ENCODE results near the gene TBX5. TPM values are rescaled to one million over a fixed set of nuclear protein-coding genes. Genes with fewer than 3 reads are reported as not detected.

The TBX5 gene
- total and polyA plus RNA-seq, 9 of the 15 experiments (the other 6 are each of a cell fraction or from before 2014, with no cell fraction given) = not detected

GRCh38 chr12:114311974-114312373 is 94.0 kb downstream of the TBX5 start (continued):
- TF ChIP-seq, protein P1, sequence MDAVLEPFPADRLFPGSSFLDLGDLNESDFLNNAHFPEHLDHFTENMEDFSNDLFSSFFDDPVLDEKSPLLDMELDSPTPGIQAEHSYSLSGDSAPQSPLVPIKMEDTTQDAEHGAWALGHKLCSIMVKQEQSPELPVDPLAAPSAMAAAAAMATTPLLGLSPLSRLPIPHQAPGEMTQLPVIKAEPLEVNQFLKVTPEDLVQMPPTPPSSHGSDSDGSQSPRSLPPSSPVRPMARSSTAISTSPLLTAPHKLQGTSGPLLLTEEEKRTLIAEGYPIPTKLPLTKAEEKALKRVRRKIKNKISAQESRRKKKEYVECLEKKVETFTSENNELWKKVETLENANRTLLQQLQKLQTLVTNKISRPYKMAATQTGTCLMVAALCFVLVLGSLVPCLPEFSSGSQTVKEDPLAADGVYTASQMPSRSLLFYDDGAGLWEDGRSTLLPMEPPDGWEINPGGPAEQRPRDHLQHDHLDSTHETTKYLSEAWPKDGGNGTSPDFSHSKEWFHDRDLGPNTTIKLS (IDR thresholded peaks at IDR 0.05; ENCODE audit: borderline replicate concordance, low read depth) = no peak
- TF ChIP-seq ZBTB33 (CRISPR knock-in tag; IDR thresholded peaks at IDR 0.05) = no peak
- no peak for TF ChIP-seq ZBTB26 (CRISPR knock-in tag; IDR thresholded peaks at IDR 0.05)
- TF ChIP-seq SRF (CRISPR knock-in tag; IDR thresholded peaks at IDR 0.05) = no peak
- TF ChIP-seq TARDBP (IDR thresholded peaks at IDR 0.05) = no peak
- no peak for TF ChIP-seq ZNF165 (CRISPR knock-in tag; IDR thresholded peaks at IDR 0.05; ENCODE audit: borderline replicate concordance)

DNA sequence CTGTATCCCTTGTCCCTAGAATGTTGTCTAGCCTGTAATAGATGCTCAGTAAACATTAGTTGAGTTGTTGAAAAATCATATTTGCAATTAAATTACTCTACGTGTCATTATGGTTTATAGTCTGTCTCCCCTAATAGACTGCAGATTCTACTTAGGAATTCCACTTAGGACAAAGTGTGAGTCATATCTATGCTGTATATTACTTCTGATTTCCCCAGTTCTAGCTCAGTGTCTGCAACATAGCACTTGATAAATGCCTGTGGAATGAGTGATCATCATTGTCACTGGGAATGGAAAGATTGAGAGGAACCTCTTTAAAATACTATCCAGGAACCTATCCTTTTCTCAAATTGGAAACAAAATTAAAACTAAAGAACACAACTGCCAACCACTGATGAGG is 99.3 kb downstream of the TBX5 start:
- H3K4me1 ChIP-seq (replicated peaks in 1 of 2; ENCODE audit: control insufficient read depth in 2 of 2, insufficient read depth in 2 of 2, low read length in 2 of 2) = no peaks in the 10 kb centered on the region
- H3K27ac ChIP-seq (ENCODE audit: extremely low read depth, low read depth, low read length) = no peak overlapping the region
- H2AFZ ChIP-seq (ENCODE audit: low read depth, low read length) = no peak overlapping the region
- ChIA-PET POLR2A (interaction anchor here (0.9 to 1.2 kb wide), 2 partner anchors 19 to 47 kb away, joined by 4 read pairs; no protein-coding TSS in a partner anchor), CTCF (ENCODE audit: low intra/inter-chr PET ratio) (no interaction called here)
- no peaks in the 10 kb centered on the region for H4K20me1 ChIP-seq (replicated peaks; ENCODE audit: control insufficient read depth, insufficient read depth, low read length)
- no peak overlapping the region for H3K9ac ChIP-seq (ENCODE audit: insufficient read depth in 1 of 2, low read depth in 2 of 2, low read length in 2 of 2)
- TF ChIP-seq, protein P2, sequence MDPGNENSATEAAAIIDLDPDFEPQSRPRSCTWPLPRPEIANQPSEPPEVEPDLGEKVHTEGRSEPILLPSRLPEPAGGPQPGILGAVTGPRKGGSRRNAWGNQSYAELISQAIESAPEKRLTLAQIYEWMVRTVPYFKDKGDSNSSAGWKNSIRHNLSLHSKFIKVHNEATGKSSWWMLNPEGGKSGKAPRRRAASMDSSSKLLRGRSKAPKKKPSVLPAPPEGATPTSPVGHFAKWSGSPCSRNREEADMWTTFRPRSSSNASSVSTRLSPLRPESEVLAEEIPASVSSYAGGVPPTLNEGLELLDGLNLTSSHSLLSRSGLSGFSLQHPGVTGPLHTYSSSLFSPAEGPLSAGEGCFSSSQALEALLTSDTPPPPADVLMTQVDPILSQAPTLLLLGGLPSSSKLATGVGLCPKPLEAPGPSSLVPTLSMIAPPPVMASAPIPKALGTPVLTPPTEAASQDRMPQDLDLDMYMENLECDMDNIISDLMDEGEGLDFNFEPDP (CRISPR knock-in tag; IDR thresholded peaks at IDR 0.05) = no peak
- no peaks in the 10 kb centered on the region for H3K79me2 ChIP-seq (ENCODE audit: control insufficient read depth, insufficient read depth, low read length)
- intact Hi-C loops (cut with micrococcal nuclease) = no loop called here
- FAIRE-seq = no peak
- no peaks in the 10 kb centered on the region for H3K36me3 ChIP-seq (ENCODE audit: control insufficient read depth, insufficient read depth, low read length)
- WGBS (ENCODE audit: insufficient coverage, low coverage, missing lambda C conversion rate) = 0% methylated on average over 1 of the region's 1 CpG
- H3K9me3 ChIP-seq (replicated peaks; ENCODE audit: control insufficient read depth, insufficient read depth, low read depth, low read length) = no peaks in the 10 kb centered on the region
- no peaks in the 10 kb centered on the region for H3K9me1 ChIP-seq (ENCODE audit: control insufficient read depth, insufficient read depth, low read length)
- no peak overlapping the region for H3K4me3 ChIP-seq
- in situ Hi-C loops (cut with MboI) = no loop called here
- no TSS peak for BruUV-seq (replicated peaks)
- no peaks in the 10 kb centered on the region for H3K27me3 ChIP-seq (ENCODE audit: control insufficient read depth in 2 of 2, insufficient read depth in 2 of 2, low read length in 2 of 2)
- DNase-seq (ENCODE audit: extremely low read depth in 1 of 4, low spot score in 3 of 4) = no peak
- no peak for ATAC-seq
- no peak overlapping the region for H3K4me2 ChIP-seq (ENCODE audit: insufficient read depth, low read length)
